Measurements from ENCODE around the gene SLC16A6.
"Not testable (repeated sequence)": the region's sequence is repeated elsewhere in the genome, so short reads cannot be mapped to it uniquely, and the experiment has no call there.

Gene SLC16A6

GRCh38 chr17:68314916-68315535 is 24.1 kb upstream of the SLC16A6 start:
- DNase-seq (ENCODE audit: low read depth, low spot score), result no peak

GRCh38 chr17:68310152-68310551 is 19.2 kb upstream of the SLC16A6 start:
- DNase-seq (ENCODE audit: low read depth, low spot score), result no peak

- DNase-seq (ENCODE audit: low read depth, low spot score), result not testable (repeated sequence)
Measured at GRCh38 chr17:68309066-68309670, 18.2 kb upstream of the SLC16A6 start.

- not testable (repeated sequence) for DNase-seq (ENCODE audit: low read depth, low spot score)
Measured at GRCh38 chr17:68308486-68308885, 17.6 kb upstream of the SLC16A6 start.

- DNase-seq (ENCODE audit: low read depth, low spot score), result no peak
Measured at GRCh38 chr17:68307443-68307842, 16.5 kb upstream of the SLC16A6 start.

- no peak for DNase-seq (ENCODE audit: low read depth, low spot score)
Measured at GRCh38 chr17:68306819-68307218, 15.9 kb upstream of the SLC16A6 start.

- no peak for DNase-seq (ENCODE audit: low read depth, low spot score)
Measured at GRCh38 chr17:68305142-68305541, 14.2 kb upstream of the SLC16A6 start.

DNA sequence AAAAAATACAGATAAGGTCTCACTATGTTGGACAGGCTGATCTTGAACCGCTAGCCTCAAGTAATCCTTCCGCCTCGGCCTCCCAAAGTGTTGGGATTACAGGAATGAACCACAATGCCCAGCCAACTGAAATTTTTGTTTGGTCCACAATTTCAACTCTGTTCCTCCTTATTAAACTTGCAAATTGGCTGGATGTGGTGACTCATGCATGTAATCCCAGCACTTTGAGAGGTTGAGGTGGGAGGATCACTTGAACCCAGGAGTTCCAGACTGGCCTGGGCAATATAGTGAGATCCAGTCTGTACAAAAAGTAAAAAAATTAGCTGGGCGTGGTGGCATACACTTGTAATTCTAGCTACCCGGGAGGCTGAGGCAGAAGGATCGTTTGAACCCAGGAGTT is 13.8 kb upstream of the SLC16A6 start:
- DNase-seq (ENCODE audit: low read depth, low spot score), result no peak

DNA sequence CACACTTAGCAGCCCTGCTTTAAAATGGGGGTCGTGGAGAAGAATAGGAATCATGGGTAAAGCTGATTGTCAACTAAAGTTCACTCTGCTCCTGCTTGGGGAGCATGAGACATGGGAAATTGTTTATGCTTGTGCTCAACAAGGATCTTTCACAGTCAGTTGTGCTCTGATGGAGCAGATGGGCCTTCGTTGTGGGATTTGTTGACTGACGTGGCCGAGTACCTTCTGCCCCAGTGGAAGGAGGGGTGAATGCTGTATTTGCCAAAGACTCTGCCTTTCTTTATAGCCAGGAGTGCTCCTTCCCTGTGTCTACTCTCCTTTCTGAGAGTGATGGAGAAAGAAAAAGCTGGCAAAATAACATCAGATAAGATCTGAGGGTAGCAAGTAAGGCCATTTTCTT is 11.7 kb upstream of the SLC16A6 start:
- no peak for DNase-seq (ENCODE audit: low read depth, low spot score)

- DNase-seq (ENCODE audit: low read depth, low spot score), result peak; percentile 94
Measured at GRCh38 chr17:68302066-68302564, 11.2 kb upstream of the SLC16A6 start.

- peak; percentile 40 for DNase-seq (ENCODE audit: low read depth, low spot score)
Measured at GRCh38 chr17:68301438-68301959, 10.6 kb upstream of the SLC16A6 start.

GRCh38 chr17:68299817-68300216 is 8.9 kb upstream of the SLC16A6 start:
- no peak for DNase-seq (ENCODE audit: low read depth, low spot score)

GRCh38 chr17:68298601-68299000 is 7.7 kb upstream of the SLC16A6 start:
- DNase-seq (ENCODE audit: low read depth, low spot score), result no peak

DNA sequence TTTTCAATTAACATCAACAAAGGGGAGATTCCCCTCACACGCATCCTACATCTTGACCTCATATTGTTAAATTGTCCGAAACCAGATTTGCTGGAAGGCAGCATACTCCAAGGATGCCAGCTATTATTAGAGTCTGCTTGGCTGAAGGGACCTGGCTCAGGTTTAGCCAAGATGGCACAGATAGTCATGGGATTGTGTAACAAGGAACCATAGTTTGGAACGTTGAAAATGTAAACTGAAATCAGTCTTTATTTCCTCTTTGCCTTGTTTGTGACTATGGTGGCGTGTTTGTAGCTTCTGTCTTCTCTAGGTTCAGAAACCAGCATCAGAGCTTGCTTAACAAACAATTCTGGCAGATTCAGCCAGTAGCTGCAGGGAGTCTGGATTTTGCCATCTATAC is 6.3 kb upstream of the SLC16A6 start:
- no peak for DNase-seq (ENCODE audit: low read depth, low spot score)

DNA sequence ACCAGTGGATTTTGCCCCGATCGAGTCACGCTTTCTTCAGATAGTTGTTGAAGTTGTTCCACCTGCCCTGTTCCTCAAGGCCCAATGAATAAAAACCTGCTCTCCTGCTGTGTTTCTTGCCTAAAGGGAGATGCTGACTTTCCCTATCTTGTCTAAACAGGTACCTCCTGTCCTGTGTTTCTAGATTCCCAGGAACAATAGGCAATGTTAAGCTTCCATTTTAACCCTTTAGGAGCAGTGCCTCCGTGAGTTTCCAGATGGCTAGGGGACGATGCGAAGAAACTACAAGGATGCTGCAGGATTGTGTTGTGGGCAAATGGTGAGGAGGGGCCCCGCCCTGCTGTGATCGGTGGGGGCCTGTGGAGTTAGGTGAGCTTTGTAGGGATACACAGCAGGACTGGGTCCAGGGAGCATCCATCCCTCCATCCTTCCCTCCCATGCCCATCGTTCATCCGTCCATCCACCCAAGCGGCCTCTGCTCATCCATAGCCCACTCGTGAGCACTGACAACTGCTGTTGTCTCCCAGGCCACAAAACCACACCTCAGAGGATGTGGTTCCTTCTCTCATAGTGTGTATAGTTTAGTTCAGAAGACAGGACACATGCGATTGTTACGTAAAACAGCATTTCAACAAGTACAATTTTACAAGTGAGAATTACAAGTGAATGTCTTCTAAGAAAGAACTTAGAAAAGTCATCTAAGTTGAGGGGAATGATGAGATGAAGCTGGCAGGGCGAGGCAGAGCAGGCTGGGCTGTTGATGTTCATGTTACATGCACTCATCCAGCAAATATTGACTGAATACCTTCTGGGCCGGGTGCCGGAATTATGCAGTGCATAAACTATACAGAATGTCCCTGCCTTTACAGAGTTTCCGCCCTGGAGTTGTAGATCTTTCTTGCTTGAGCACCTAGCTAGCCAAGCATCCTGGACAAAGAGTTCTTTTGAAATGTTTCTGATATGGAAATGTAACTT is 5.6 kb upstream of the SLC16A6 start:
- no peak for DNase-seq (ENCODE audit: low read depth, low spot score)

DNA sequence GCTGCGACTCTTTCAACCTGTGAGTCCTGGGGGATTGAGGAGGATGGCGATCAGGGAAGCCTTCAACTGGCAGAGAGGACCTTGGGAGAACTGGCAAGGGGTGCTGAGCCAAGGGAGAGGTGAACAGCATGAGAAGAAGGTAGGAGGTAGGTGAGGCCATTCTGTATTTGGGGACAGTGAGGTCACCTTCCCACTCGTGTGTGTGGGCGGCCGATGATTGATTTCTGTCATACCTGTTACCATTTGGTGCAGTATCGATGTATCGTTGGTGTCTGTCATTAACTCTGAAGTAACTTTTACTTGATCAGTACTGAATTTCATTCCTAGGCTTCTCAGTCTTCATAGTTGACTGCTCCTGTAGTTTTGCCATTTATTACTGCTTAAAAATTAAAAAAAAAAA is 4.2 kb upstream of the SLC16A6 start:
- no peak for DNase-seq (ENCODE audit: low read depth, low spot score)

- DNase-seq (ENCODE audit: low read depth, low spot score), result no peak
Measured at GRCh38 chr17:68294617-68295016, 3.7 kb upstream of the SLC16A6 start.

DNA sequence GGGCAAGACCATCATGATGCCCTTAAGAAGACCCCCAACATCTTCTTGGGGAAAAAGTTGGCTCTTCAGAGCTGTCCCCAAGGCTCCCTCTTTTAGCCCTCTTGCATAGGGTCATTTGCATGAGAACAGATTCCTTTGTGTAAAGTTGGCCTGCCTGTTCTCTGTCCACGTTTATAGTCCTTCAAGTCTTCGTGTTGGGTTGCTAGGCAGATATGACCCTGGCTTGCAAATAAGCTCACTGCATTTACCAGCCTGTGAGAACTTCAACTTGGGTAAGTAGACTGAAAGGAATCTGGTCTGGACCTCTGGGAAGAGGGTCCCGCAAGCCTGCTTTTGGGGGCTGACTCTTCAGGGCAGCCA is 3.2 kb upstream of the SLC16A6 start:
- no peak for DNase-seq (ENCODE audit: low read depth, low spot score)

DNA sequence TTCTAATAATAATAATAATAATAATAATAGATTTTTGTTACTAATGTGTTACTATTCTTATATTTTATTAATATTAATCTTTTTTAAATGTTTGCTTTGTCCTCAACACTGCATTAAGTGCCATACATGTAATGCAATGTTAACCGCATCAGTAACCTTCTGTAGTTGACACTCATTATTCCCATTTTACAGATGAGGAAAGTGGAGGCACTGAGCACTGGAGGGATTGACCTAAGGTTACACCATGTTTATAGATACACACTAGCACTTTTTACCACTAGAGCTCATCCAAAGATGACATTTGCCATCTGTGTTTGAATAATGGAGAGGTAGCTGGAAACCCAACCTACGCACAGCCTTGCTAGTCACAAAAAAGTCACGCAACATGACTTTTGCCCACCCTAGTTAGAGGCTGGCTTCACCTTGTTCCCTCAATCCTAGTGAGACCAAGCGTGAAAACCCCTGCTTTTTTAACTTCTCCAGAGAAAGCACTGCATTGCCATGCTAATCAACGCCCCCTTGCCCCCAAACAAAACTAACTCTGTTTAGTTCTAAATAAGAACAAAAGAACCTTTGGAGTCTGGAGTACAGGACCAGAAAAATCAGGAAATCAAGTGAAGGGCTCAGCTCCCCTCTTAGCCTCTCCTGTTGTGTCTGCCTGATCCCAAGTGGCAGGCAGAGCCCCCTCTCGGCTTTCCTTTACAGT is 2.7 kb upstream of the SLC16A6 start:
- DNase-seq (ENCODE audit: low read depth, low spot score), result no peak

DNA sequence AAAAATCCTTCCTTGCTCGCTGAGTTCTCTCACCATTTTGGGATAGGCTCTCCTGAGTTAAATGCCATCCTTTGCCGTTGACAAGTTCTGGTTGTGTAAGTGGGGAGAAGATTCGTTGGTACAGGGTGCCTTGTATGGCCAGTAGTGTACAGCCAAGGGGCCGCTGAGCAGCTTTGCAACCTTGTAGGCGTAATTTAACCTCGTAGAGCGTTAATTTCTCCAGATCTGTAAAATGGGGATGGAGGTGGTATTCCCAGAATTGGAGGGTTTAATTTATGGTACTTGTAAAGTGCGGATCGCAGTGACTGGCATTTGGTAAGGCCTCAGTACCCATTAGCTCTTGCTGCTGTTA is 1.7 kb upstream of the SLC16A6 start:
- no peak for DNase-seq (ENCODE audit: low read depth, low spot score)

DNA sequence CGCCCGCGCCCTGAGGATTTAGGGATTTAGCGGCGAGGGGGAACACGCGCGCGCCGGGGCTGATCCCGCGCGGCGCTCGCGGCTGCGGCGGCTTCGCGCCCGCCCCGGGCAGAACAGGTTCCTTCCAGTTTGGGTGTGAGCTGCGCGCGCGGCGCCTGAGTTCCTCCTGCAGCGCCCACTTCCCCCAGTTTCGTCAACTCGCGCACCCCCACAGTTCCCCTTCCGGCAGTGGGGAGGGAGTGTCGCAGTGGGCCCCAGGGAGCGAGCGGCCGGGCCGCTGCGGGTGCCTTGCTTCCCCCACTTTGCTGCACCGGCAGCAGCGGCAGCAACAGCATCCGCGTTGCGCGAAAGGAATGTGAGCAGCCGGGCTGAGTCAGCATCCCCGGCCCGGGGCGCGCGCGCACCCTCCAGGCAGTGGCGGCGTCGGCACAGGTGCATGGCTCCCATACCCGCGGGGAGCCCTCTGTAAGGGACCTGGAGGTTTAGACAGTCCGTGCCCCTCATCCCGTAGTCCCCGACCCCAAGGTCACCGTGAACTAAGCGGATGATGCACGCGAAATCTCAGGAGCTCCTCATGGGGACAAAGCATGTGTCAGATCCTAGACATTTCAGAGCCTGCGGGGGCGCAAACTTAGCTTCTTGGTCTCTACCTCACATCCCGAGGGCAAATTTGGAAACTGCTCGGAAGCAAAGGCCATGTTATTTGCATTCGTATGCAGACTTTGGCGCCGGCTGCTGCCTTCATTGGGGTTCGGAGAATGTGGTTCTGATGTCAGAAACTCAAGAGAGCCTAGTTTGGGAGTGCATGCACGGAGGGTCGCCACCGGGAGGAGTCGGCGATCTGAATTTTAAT is 1.1 kb upstream of the SLC16A6 start:
- no peak for DNase-seq (ENCODE audit: low read depth, low spot score)
